ENCODE results near the gene DYNLT5.
A peak's percentile ranks its signal among the peaks of the same experiment; 100 is the strongest.

DNA sequence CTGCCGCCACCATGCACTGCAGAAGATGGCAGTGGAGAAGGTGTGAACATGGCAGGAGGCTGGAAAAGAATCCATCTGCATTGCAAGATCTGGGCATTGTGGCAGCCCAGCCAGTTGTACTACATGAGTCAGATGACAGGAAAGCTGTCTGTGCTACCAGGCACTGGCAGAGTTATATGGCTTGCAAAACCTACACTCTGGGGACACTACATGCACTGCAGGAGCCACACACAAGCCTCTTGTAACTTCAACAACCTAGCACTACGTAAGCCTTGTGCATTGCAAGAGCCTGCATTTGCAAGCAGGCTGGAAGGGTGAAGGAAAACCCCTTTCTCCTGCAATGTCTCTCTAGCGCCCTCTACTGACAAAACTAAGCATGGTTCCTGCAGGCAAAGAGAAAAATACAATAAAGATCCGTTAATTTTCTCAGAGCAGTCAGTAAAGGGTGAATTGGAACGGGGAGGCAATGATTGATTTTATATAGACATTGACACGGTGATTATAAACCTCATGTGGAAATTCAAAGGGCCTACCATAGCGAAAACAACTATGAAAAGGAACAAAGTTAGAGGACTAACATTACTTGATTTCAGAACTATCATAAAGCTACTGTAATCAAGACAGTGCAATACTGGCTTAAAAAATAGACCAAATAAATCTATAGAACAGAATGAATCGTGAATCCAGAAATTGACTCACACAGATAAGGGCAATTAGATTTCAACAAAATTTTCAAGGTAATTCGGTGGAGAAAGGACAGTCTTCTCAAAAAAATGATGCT, 26.2 kb upstream of the DYNLT5 start:
- no peak for TF ChIP-seq EZH2 (IDR thresholded peaks at IDR 0.05; ENCODE audit: low read length, missing control alignments)
- peak; percentile 99 for TF ChIP-seq CTCF (conservative IDR thresholded peaks at IDR 0.05 in 1 of 2, IDR thresholded peaks at IDR 0.05 in 1 of 2; ENCODE audit: low read depth in 1 of 2, low read length in 2 of 2)

Data from fibroblast of lung (primary cell).